CD4-positive, alpha-beta memory T cell (primary cell): ENCODE measurements around the gene CPLX1. TPM values are rescaled to one million over a fixed set of nuclear protein-coding genes. Genes with fewer than 3 reads are reported as not detected.

ENCODE experiments used
- CTCF ChIA-PET: fragments of 350-600 bp; sonication (Branson Sonifier 250); formaldehyde crosslinking; loops from one replicate; lab custom pipeline; 2021; ENCODE audit warnings: inconsistent platforms; ENCODE audit not compliant: partially characterized antibody; lab: Charles Lee
- POLR2A ChIA-PET: fragments of 350-600 bp; sonication (Branson Sonifier 250); formaldehyde crosslinking; loops from one replicate; lab custom pipeline; 2021; ENCODE audit not compliant: partially characterized antibody; lab: Charles Lee
- DNase-seq, 5 donors: peaks; one replicate each; pipeline versions ENCODE4 v3.0.0 to v3.0.0-alpha.2; 2020 to 2022; ENCODE audit warnings: mixed read lengths in 1 of 5
- H3K27ac ChIP-seq: one replicate; pipeline ENCODE4 v1.7.0; 2013; ENCODE audit warnings: low read depth, low read length
- H3K27me3 ChIP-seq: 2 replicates; pipeline ENCODE4 v1.7.0; 2013; ENCODE audit warnings: mild to moderate bottlenecking, low read length, moderate library complexity; ENCODE audit not compliant: insufficient read depth
- H3K36me3 ChIP-seq: 2 replicates; pipeline ENCODE4 v1.7.0; 2013; ENCODE audit warnings: mild to moderate bottlenecking, low read length, moderate library complexity; ENCODE audit not compliant: insufficient read depth
- H3K4me1 ChIP-seq: 2 replicates; pipeline ENCODE4 v1.7.0; 2013; ENCODE audit warnings: mild to moderate bottlenecking, low read length, moderate library complexity; ENCODE audit not compliant: insufficient read depth
- H3K4me3 ChIP-seq, 2 donors: one replicate each; pipeline ENCODE4 v1.7.0; 2013; ENCODE audit warnings: low read length in 2 of 2, mild to moderate bottlenecking in 1 of 2
- H3K9me3 ChIP-seq, 2 donors: one replicate each; pipeline ENCODE4 v1.7.0; 2013; ENCODE audit warnings: low read length in 2 of 2, control low read depth in 1 of 2; ENCODE audit not compliant: control insufficient read depth in 1 of 2
- H3K27ac Mint-ChIP-seq, 7 donors: one replicate each; pipeline ENCODE4 v1.8.0; 2020 to 2021; ENCODE audit warnings: mixed read lengths in 7 of 7, mild to moderate bottlenecking in 6 of 7, inconsistent platforms in 3 of 7, moderate library complexity in 3 of 7
- H3K27me3 Mint-ChIP-seq, 2 donors: one replicate each; pipeline ENCODE4 v1.8.0; 2020 to 2021; ENCODE audit warnings: mixed read lengths in 2 of 2
- H3K36me3 Mint-ChIP-seq, 2 donors: one replicate each; pipeline ENCODE4 v1.8.0; 2020 to 2021; ENCODE audit warnings: mixed read lengths in 2 of 2, inconsistent platforms in 1 of 2, mild to moderate bottlenecking in 1 of 2
- H3K4me1 Mint-ChIP-seq, 4 donors: one replicate each; pipeline ENCODE4 v1.8.0; 2020 to 2021; ENCODE audit warnings: mixed read lengths in 4 of 4, mild to moderate bottlenecking in 1 of 4
- H3K4me3 Mint-ChIP-seq, 8 donors: one replicate each; pipeline ENCODE4 v1.8.0; 2020 to 2021; ENCODE audit warnings: mixed read lengths in 8 of 8, mild to moderate bottlenecking in 7 of 8, moderate library complexity in 6 of 8, inconsistent platforms in 3 of 8
- H3K9me3 Mint-ChIP-seq, 8 donors: one replicate each; pipeline ENCODE4 v1.8.0; 2020 to 2021; ENCODE audit warnings: mixed read lengths in 8 of 8, mild to moderate bottlenecking in 5 of 8, inconsistent platforms in 3 of 8, moderate library complexity in 1 of 8
- intact Hi-C: fragments of 100-400 bp; cut with micrococcal nuclease; formaldehyde crosslinking; loops from one replicate; pipeline ENCODE4 v1.15.1; 2023
- polyA plus RNA-seq, 2 donors: library from polyadenylated mRNA; unstranded; fragments of 300-500 nt; fragmentation: Illumina TruSeq; gene quantifications; one replicate each; pipeline ENCODE4 v1.2.3, GENCODE V29; 2021
- total RNA-seq, 2 experiments: library from RNA; stranded (reverse); gene quantifications; one replicate each; pipeline ENCODE4 v1.2.3, GENCODE V29; 2021

Gene CPLX1
- total and polyA plus RNA-seq, 4 experiments from 2014 or later: 0.26 to 1.5 (median 0.64) TPM; not detected in 1

- Histone ChIP-seq H3K27me3 (peaks cover 14% of the 10 kb centered on the region), H3K4me3 (peak overlapping the region; percentile 39 to 49), H3K9me3 (no peaks in the 10 kb centered on the region), H3K27ac (no peak overlapping the region), H3K36me3 (no peaks in the 10 kb centered on the region), H3K4me1 (peaks cover 42% of the 10 kb centered on the region)
- peak overlapping the region; percentile 75 to 87 (median 80) for H3K4me3 Mint-ChIP-seq
- no peaks in the 10 kb centered on the region for H3K36me3 Mint-ChIP-seq
- CTCF ChIA-PET: no interaction called here
- H3K27me3 Mint-ChIP-seq: peaks cover 16 to 29% of the 10 kb centered on the region in 2 donors
- H3K4me1 Mint-ChIP-seq: peaks cover 7 to 42% (median 15%) of the 10 kb centered on the region in 4 donors
- DNase-seq: peak; percentile 27 to 71 (median 51)
- intact Hi-C loops: no loop called here
- H3K9me3 Mint-ChIP-seq: peaks cover 0 to 2% (median 0%) of the 10 kb centered on the region in 8 donors
- POLR2A ChIA-PET: interaction anchor here (3.9 kb wide), 1 partner anchor 11 kb away, joined by 22 read pairs; no protein-coding TSS in a partner anchor
- H3K27ac Mint-ChIP-seq: peak overlapping the region in 6 of 7 donors; percentile 61 to 89 (median 79)
Measured at GRCh38 chr4:792626-793092, 33.3 kb downstream of the CPLX1 start.

GRCh38 chr4:791898-792625 is 33.9 kb downstream of the CPLX1 start:
- peaks cover 9 to 47% (median 18%) of the 10 kb centered on the region in 4 donors for H3K4me1 Mint-ChIP-seq
- peak overlapping the region; percentile 39 to 49 for H3K4me3 ChIP-seq
- CTCF ChIA-PET: no interaction called here

GRCh38 chr4:791252-791897 is 34.6 kb downstream of the CPLX1 start:
- CTCF ChIA-PET: no interaction called here
- Histone ChIP-seq H3K9me3 (no peaks in the 10 kb centered on the region), H3K27me3 (peaks cover 20% of the 10 kb centered on the region), H3K4me1 (peaks cover 49% of the 10 kb centered on the region), H3K27ac (no peak overlapping the region), H3K36me3 (no peaks in the 10 kb centered on the region), H3K4me3 (no peak overlapping the region)
- Mint-ChIP-seq H3K27me3 (peaks cover 19 to 33% of the 10 kb centered on the region in 2 donors), H3K36me3 (no peaks in the 10 kb centered on the region), H3K9me3 (peaks cover 0 to 2% (median 0%) of the 10 kb centered on the region in 8 donors), H3K27ac (no peak overlapping the region), H3K4me1 (peaks cover 9 to 40% (median 18%) of the 10 kb centered on the region in 4 donors), H3K4me3 (no peak overlapping the region)
- intact Hi-C loops: no loop called here
- POLR2A ChIA-PET: no interaction called here
- DNase-seq: no peak

More at GRCh38 chr4:791898-792625, 33.9 kb downstream of the CPLX1 start:
- Histone ChIP-seq H3K9me3 (no peaks in the 10 kb centered on the region), H3K27ac (no peak overlapping the region), H3K27me3 (peaks cover 17% of the 10 kb centered on the region), H3K4me1 (peaks cover 42% of the 10 kb centered on the region), H3K36me3 (no peaks in the 10 kb centered on the region)
- Mint-ChIP-seq H3K27ac (peak overlapping the region in 6 of 7 donors; percentile 12 to 88 (median 73)), H3K27me3 (peaks cover 19 to 33% of the 10 kb centered on the region in 2 donors), H3K4me3 (peak overlapping the region; percentile 75 to 87 (median 80)), H3K9me3 (peaks cover 0 to 2% (median 0%) of the 10 kb centered on the region in 8 donors), H3K36me3 (no peaks in the 10 kb centered on the region)
- DNase-seq: peak in 4 of 5 donors; percentile 36 to 48 (median 40)
- intact Hi-C loops: no loop called here
- POLR2A ChIA-PET: no interaction called here

GRCh38 chr4:790466-790820 is 35.5 kb downstream of the CPLX1 start:
- H3K4me3 ChIP-seq: no peak overlapping the region
- H3K27me3 Mint-ChIP-seq: peaks cover 19 to 30% of the 10 kb centered on the region in 2 donors
- intact Hi-C loops: no loop called here
- POLR2A ChIA-PET: no interaction called here
- peak overlapping the region in 2 of 7 donors; percentile 32 to 66 for H3K27ac Mint-ChIP-seq
- peak overlapping the region in 5 of 8 donors; percentile 26 to 78 (median 65) for H3K4me3 Mint-ChIP-seq
- no peaks in the 10 kb centered on the region for H3K36me3 Mint-ChIP-seq
- no peak for DNase-seq
- H3K4me1 Mint-ChIP-seq: peaks cover 9 to 44% (median 19%) of the 10 kb centered on the region in 4 donors
- CTCF ChIA-PET: no interaction called here
- H3K9me3 ChIP-seq: no peaks in the 10 kb centered on the region
- H3K36me3 ChIP-seq: no peaks in the 10 kb centered on the region
- H3K27me3 ChIP-seq: peaks cover 20% of the 10 kb centered on the region
- peaks cover 52% of the 10 kb centered on the region for H3K4me1 ChIP-seq
- H3K9me3 Mint-ChIP-seq: peaks cover 0 to 2% (median 0%) of the 10 kb centered on the region in 8 donors
- H3K27ac ChIP-seq: no peak overlapping the region

GRCh38 chr4:789571-790465 is 36.1 kb downstream of the CPLX1 start:
- ChIA-PET CTCF (no interaction called here), POLR2A (no interaction called here)
- peaks cover 21% of the 10 kb centered on the region for H3K27me3 ChIP-seq
- H3K9me3 ChIP-seq: no peaks in the 10 kb centered on the region
- Mint-ChIP-seq H3K4me3 (no peak overlapping the region), H3K27me3 (peaks cover 24 to 30% of the 10 kb centered on the region in 2 donors), H3K27ac (no peak overlapping the region), H3K4me1 (peaks cover 9 to 47% (median 21%) of the 10 kb centered on the region in 4 donors), H3K9me3 (peaks cover 0 to 2% (median 0%) of the 10 kb centered on the region in 8 donors), H3K36me3 (no peaks in the 10 kb centered on the region)
- no peak overlapping the region for H3K4me3 ChIP-seq
- intact Hi-C loops: no loop called here
- H3K36me3 ChIP-seq: no peaks in the 10 kb centered on the region
- peaks cover 52% of the 10 kb centered on the region for H3K4me1 ChIP-seq
- DNase-seq: no peak
- no peak overlapping the region for H3K27ac ChIP-seq

GRCh38 chr4:788636-789297 is 37.2 kb downstream of the CPLX1 start:
- H3K9me3 Mint-ChIP-seq: peaks cover 0 to 2% (median 0%) of the 10 kb centered on the region in 8 donors
- H3K4me1 Mint-ChIP-seq: peaks cover 8 to 39% (median 18%) of the 10 kb centered on the region in 4 donors
- H3K9me3 ChIP-seq: no peaks in the 10 kb centered on the region
- intact Hi-C loops: no loop called here
- H3K4me3 ChIP-seq: no peak overlapping the region
- H3K4me1 ChIP-seq: peaks cover 41% of the 10 kb centered on the region
- no peaks in the 10 kb centered on the region for H3K36me3 ChIP-seq
- peaks cover 19 to 22% of the 10 kb centered on the region in 2 donors for H3K27me3 Mint-ChIP-seq
- H3K27ac Mint-ChIP-seq: peak overlapping the region in 1 of 7 donors; percentile 27
- H3K36me3 Mint-ChIP-seq: no peaks in the 10 kb centered on the region
- ChIA-PET CTCF (no interaction called here), POLR2A (no interaction called here)
- no peak for DNase-seq
- no peak overlapping the region for H3K27ac ChIP-seq
- no peak overlapping the region for H3K4me3 Mint-ChIP-seq
- peaks cover 13% of the 10 kb centered on the region for H3K27me3 ChIP-seq
